Middle frontal gyrus (tissue), 1 donor: ENCODE measurements around the gene SLC12A6.
"Not testable (repeated sequence)": the region's sequence is repeated elsewhere in the genome, so short reads cannot be mapped to it uniquely, and the experiment has no call there.

ENCODE experiments used
- DNase-seq: peaks from one replicate; pipeline ENCODE4 v3.0.0-alpha.2; 2015; ENCODE audit warnings: low spot score; ENCODE audit errors: extremely low spot score

The SLC12A6 gene

DNA sequence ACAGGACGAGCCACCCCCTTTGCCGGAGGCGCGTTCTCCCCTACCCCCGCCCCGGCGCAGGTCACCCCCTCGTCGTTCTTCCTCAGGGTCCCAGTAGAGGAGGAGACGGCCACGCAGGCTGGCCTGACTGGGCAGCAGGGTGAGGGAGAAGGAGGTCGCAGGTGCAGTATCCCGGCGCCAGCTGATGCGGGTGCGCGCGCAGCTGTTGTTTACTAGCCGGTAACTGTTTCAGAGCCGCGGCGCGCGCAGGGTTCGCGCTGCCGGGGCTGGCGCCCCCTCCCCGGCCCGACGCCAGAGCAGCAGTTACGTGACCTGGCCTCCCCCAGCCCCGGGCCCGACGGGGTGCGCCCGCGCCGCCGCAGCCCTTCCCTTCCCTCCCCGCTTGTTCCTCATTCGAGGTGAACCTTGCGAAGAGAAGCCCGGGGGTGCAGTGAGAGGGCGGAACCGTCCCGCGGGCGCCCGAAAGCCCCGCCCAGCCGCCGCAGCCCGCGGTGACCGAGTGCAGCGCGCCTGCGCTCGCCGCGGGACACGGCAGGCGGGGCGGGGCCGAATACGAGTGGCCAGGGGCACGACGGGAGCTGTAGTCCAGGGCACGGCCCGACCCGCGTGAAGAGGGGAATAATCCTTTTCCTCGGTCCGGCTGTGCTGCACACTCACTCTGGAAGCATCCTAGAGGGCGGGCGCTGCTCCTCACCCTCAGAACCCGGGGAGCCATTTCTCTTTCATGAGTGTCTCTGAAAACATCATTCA is at the start of gene SLC12A6:
Gene SLC12A6, minus strand, starts transcription at position 225 of the 750 bp plus-strand sequence. CDS start 1,101 bp downstream, outside the sequence.
- peak; percentile 89 for DNase-seq

DNA sequence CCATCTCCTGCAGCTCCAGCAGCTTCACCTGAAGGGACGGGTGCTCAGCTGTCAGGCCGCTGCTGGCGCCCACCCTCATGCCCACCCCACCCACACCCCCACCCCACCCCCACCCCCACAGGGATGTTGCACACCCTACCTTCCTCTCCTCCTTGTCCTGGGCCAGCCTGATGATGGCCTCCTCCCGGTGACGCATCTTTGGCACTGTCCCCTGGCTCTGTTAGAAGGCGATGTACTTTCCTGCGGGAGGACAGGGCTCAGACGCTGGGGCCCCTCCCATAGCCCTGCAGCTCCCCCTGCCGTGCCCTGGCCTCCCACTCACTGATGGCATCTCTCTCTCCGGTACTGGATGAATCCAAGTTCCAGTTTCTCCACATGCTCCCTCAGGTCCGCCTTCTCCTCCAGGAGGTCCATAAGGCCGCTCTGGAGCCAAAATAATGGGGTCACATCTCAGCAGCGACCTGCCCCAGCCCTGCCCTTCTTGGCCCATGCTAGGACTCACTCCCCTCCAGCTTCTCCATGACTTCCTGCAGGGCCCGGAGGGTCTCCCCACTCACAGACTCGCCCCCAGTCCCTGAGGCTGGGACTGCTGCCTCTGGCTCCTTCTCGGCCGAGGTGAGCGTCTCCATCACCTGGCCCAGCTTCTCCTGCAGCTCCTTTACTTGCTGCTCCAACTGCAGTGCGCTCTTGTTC is 44.4 kb upstream of the SLC12A6 start:
- not testable (repeated sequence) for DNase-seq

DNA sequence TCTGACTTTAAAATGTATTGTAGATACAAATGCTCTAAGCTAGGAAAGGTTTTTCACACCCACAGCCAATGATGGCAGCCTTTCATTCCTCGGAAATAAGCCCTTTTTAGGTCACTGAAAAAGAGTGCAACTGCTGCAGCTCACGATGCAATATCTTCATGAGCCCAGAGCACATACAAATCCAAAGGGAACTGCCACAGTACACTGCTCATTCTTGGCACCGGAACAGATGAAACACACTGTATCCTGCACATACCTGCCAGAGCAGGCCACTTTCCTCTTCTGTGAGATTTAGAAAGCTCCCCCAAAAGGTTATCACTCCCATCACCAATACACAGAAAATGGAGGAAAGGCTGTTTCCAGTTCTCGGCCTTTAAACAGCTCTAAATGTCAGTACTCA is 42.9 kb upstream of the SLC12A6 start:
- DNase-seq: not testable (repeated sequence)

DNA sequence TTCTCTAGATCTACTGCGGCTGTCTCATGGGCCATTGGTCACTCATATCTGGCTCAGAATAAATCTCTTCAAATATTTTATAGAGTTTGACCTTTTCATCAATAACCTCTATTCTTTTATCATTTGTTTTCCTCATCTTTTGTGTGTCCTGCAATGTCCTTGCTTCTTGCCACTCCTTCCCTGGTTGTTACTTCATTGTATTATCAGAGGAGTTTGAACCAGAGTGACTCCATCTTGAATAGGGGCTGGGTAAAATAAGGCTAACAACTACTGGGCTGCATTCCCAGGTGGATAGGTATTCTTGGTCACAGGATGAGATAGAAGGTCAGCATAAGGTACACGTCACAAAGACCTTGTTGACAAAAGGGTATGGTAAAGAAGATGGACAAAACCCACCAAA is 39.3 kb upstream of the SLC12A6 start:
- DNase-seq: no peak

- DNase-seq: not testable (repeated sequence)
These were observed 38.0 kb upstream of the SLC12A6 start for GRCh38 chr15:34375541-34375940.

DNA sequence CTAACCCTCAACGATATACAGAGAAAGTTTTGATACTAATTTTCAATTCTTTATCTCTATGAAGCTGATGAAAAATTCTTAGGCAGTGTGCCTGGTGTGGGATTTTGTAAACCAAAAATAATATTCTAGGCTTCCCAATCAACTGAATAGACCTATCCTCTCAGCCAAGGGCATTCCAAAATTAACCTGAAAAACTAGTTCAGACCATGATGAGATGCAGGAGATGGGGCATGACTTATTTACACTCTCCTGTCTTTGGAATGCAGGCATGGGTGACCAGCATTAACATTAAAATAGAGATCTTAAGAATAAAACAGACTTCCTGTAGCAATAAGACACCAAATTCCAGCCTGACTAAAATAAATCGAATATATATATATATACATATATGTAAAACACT is 37.2 kb upstream of the SLC12A6 start:
- no peak for DNase-seq

- DNase-seq: no peak
These were observed 36.4 kb upstream of the SLC12A6 start for GRCh38 chr15:34373951-34374350.

- DNase-seq: no peak
These were observed 33.1 kb upstream of the SLC12A6 start for GRCh38 chr15:34370643-34371042.

GRCh38 chr15:34370129-34370528 is 32.5 kb upstream of the SLC12A6 start:
- no peak for DNase-seq

DNA sequence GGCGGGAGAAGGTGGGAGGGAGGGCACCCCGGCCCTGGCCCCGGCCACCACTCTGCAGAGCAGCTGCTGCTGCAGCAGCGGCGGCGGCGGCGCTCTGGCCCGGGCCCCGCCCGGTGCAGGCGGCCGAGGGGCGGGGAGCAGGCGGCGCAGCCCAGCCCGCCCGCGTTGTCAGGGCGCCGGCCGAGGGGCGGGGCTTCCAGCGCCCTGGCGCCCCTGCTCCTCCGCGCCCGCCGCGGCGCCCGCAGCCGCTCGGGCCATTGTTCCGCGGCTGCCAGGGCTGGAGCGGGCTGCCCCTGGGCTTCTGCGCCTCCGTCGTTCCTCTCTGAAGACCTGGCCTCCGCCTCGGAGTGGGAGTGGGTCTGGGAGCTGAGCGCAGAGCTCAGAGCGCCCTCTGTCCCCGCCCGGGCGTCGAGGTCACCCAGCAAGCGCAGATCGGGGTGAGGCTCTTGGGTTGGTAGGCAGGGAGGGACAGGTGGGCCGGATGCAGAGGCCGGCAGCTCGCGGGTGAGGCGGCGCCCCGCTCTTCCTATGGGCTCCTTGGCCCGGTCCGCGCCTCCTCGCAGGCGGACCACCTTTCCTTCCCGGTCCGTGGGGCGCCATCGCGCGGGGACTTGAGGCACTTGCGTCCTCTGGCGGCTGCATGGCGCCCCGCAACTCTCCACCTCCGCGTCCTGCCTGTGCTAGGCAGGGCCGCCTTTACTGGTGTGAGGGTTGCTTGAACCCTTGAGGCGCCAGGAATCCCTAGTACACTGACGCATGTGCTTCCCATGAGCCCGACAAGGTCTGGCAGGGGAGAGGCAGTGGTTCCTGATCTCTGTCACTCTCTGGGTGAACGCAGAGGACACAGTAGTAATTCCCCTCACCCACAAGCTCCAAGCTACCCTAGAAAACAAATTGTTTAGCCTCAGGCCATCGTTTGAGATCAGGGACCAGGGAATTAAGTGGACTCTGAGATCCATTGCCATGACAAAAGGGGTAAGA is 29.8 kb upstream of the SLC12A6 start, which contains the start of gene LPCAT4:
Gene LPCAT4, minus strand, starts transcription at position 96 of the 981 bp plus-strand sequence. CDS start 96 bp downstream, outside the sequence.
- peak; percentile 86 for DNase-seq

GRCh38 chr15:34366271-34367065 is 28.9 kb upstream of the SLC12A6 start:
- peak; percentile 14 for DNase-seq

DNA sequence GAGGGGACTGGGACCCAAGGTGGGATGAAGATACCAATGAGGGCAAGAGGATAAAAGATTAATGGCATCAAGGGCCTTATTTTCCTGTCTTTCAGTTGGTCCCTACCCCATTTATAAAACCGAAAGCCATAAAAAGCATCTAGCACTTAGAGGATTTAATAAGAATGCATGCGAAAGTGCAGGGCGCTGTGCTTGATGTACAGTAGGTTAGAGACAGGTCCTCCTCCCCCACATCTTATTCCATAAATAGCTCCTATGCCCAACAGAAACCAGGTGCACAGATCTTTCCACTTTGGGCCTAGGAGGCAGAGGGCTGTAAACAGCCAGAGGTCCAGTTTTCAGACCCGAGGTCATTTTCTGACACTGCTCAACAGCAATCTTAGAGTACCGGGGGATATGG is 28.3 kb upstream of the SLC12A6 start:
- DNase-seq: no peak

DNA sequence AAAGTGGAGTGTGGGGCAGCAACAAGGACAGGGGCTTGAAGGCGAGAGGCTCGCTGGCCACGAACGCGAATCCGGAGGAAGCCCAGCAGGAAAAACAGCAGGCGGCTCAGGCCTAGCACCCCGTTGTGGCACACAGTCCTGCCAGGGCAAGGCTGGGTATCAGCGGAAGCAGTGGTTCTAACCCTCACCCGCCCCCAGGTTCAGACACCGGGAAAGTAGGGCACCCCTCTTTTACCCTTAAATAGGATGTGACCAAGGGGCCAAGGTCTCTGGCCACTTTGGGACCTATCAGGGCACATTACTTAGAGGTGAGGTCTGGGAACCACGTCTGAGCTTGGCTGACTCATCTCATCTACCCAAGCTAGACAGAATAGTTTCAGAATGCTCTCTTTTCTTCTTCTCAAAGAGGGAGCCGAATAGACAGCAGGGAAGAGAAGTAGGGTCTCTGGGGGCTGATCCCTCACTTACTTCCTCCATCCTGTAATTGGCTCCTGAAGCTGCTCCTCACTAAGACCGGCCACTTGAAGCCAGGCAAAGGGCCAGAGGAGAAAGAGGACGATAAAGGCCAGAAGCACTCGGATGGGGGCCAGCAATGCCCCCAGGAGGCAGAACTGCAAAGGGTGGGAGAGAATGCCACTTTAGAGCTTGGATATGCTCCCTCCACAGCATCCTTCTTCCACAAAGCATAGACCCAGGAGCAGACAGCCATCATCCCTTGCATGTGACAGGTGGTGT is 27.7 kb upstream of the SLC12A6 start:
- DNase-seq: no peak

DNA sequence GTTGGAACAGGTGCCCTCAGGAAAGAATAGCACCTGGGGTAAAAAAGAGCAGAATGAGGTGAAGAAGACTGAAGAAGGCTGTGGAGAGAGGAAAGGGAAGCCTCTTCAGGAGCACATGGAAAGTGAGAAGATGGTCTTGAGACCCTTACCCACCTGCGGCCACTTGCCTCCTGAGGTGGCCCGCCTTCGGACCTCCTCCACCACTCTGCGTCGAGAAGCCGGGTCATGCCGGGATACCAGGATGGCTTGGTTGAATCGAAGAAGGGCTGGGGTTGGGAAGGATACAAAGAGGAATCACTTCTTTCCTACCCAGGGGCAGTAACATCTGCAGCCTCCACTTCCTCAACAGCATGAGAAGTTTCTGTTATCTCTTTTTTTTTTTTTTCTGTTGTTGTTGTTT is 26.5 kb upstream of the SLC12A6 start:
- DNase-seq: no peak

GRCh38 chr15:34362047-34362773 is 24.6 kb upstream of the SLC12A6 start:
- DNase-seq: no peak

- no peak for DNase-seq
These were observed 23.7 kb upstream of the SLC12A6 start for GRCh38 chr15:34361278-34361677.

DNA sequence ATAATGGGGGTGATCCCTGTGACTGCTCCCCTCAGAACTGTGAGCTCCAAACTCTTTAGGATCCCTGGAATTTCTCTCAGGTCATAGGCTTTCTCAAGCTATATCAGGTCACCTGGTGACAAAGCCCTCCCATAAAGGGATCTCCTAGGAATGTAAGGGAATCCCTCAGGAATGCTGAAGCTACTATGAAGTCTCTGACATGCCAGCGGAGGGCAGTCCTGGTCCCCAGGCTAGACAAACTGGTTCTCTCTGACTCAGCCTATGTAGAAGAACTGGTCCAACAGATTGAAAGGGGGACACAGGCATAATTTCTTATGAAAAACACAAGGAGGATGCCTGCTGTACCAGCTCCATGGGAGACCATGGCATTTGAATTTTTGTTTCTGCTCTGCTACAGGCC is 22.7 kb upstream of the SLC12A6 start:
- no peak for DNase-seq

GRCh38 chr15:34359416-34359815 is 21.8 kb upstream of the SLC12A6 start:
- no peak for DNase-seq

DNA sequence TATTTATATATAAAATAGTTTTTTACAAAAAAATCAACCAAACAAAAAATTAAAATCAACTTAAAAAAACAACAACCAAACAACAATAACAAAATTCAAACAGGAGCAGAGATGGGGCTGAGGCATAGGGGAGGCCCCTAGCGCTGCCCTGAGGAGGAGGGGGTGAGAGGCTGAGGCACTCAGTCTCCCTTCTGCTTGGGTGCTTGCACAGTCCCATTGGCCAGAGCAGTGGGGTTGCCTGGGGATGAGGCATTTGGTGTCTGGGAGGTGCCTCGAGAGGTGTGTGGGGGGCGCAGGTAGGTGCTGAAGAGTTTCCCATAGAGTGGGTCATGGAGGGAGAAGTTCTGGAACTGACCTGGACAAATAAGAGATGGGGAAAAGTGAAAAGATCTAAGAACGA is 21.4 kb upstream of the SLC12A6 start:
- no peak for DNase-seq
